T-helper 9 cell (primary cell): ENCODE results near the gene SYNGR1.

Experiments used
- DNase-seq: peaks from one replicate; pipeline ENCODE4 v3.0.0-alpha.2; 2020

The SYNGR1 gene

DNA sequence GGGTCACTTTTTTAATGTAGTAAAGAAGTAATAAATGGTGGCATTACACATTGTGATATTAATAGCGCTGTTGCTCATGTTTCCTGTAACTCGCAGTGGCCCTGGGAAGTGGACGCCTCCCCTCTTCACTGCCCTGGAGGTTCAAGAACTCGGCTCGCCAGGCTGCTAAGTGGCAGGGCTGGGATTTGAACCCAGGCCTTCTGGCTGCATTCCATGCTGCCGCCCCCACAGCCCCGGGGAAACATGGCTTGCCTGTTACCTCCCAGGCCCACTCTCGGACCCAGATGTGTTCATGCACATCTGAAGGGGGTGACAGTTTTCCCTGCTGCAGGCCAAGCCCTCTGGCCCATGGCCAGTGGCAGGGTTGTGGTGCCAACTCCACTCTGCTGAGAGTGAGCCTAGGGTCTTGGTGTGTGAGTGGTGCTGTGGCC is 82.0 kb downstream of the SYNGR1 start:
- no peak for DNase-seq

DNA sequence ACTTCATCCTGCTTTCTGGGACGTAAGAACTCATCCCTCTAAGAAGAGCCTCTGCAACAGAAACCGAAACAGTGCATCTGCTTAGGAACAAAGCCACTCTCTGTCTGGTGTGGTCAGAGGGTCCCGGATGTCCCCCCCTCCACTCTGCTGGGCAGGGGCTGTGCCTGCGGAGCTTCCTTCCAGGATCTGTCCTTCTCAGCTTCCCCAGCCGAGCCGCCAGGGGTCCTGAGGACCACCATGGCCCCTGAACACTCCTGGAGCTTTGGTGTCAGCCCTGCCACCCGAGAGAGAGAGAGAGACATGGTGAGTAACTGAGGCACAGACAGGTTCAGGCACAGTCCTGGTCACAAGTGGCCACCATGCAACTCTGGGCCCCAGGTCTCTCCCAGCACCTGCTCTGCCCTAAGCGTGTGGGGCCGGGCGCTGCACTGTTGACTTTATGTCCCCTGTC is 82.6 kb downstream of the SYNGR1 start:
- DNase-seq: no peak

DNA sequence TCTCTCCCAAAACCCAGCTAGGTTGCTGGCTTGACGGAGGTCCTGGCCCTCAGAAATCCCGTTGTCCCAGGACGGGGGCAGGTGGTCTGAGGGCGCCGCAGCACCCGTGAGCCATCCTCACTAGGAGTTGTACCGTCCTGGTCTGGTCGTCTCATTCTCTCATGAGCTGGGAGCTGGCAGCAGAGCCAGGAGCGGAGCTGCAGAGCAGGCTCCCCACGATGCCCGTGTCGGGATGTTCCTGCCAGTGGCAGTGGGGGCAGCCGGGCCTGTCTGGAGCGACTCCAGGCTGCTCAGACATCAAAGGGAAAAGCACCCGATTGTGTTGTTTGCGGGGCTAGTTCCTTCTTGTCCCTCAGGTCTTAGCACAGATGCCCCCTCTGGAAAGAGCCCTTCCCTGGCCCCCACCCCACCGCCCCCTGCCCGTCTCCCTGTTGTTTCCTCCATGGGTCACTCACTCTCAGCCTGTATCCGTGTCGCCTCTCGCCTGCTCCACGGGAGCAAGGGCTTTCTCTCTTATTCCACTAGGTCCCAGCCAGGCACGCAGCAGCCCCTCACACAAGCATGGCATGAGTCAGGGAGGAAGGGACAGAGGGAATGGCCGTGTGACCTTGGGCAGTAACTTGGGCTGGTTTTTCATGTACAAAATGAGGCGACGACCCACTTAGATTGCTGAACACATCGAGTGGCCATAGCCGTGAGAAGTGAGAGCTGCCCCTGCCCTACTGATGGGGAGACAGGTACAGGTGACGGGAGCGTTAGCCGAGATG is 83.9 kb downstream of the SYNGR1 start:
- no peak for DNase-seq

DNA sequence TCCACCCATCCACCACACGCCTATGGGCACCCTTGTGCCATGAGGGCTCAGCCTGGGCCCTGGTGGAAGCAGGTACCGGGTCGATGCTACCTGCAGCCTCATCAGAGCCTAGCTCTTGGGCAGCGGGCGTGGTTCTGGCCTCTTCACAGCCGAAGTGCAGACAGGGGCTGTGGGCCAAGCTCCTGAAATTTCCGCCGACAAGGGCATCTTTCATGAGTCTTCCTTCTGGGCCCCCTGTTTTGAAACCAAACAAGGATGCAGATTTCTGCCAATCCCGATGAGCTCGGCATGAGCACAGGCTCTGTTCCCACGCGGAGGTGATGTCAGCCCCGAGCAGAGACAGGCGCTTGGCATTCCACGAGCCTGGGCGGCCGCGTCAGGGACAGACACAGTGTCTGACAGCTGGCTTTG is 84.5 kb downstream of the SYNGR1 start:
- no peak for DNase-seq

DNA sequence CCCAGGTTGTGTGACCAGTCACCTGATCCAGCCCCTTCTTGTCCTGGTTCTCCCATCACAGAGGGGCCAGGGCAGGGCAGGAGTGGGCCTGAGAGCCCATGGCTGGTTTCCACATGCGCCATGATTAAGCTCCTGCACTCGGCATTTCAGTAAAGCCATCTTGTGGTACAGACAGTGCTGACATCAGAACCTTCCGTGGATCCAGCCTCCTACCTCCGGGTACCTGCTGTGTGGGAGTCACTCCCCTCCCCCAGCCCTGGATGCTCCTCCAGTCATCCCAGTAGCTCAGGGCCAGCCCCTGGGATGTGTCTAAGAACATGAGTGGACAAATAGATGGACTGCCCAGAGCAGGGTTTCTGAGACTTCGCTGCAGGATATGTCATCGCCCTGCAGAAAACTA is 84.9 kb downstream of the SYNGR1 start:
- no peak for DNase-seq
